T-helper 2 cell treated with Interferon-gamma antibody and Interleukin-4, amounts not matched to agents 5 μg/mL and 100 μg/mL, for 36 hours (primary cell): ENCODE results near the gene SLC16A3.

ENCODE experiments used
- DNase-seq: peaks from one replicate; pipeline ENCODE4 v3.0.0; 2021; ENCODE audit warnings: low spot score
- H3K27ac Mint-ChIP-seq: one replicate; pipeline ENCODE4 v1.8.0; 2021; ENCODE audit warnings: mild to moderate bottlenecking, mixed read lengths
- H3K27me3 Mint-ChIP-seq: one replicate; pipeline ENCODE4 v1.8.0; 2021; ENCODE audit warnings: low read depth, mixed read lengths
- H3K36me3 Mint-ChIP-seq: one replicate; pipeline ENCODE4 v1.8.0; 2021; ENCODE audit warnings: low read depth, mixed read lengths
- H3K4me1 Mint-ChIP-seq: one replicate; pipeline ENCODE4 v1.8.0; 2021; ENCODE audit warnings: low read depth, mixed read lengths
- H3K4me3 Mint-ChIP-seq: one replicate; pipeline ENCODE4 v1.8.0; 2022; ENCODE audit warnings: mild to moderate bottlenecking, moderate library complexity, mixed read lengths
- H3K9me3 Mint-ChIP-seq: one replicate; pipeline ENCODE4 v1.8.0; 2021; ENCODE audit warnings: mixed read lengths

The SLC16A3 gene

GRCh38 chr17:82214012-82214628, 14.7 kb upstream of the SLC16A3 start:
- Mint-ChIP-seq H3K36me3 (no peaks in the 10 kb centered on the region), H3K27me3 (no peaks in the 10 kb centered on the region), H3K9me3 (no peaks in the 10 kb centered on the region), H3K27ac (peak overlapping the region; percentile 44), H3K4me1 (peaks cover 26% of the 10 kb centered on the region), H3K4me3 (peak overlapping the region; percentile 69)
- no peak for DNase-seq

GRCh38 chr17:82215095-82215971, 13.5 kb upstream of the SLC16A3 start:
- no peak overlapping the region for H3K4me3 Mint-ChIP-seq
- H3K27ac Mint-ChIP-seq = peak overlapping the region; percentile 67
- H3K36me3 Mint-ChIP-seq = no peaks in the 10 kb centered on the region
- no peaks in the 10 kb centered on the region for H3K9me3 Mint-ChIP-seq
- no peaks in the 10 kb centered on the region for H3K27me3 Mint-ChIP-seq
- H3K4me1 Mint-ChIP-seq = peaks cover 23% of the 10 kb centered on the region
- DNase-seq = no peak

GRCh38 chr17:82215972-82216300, 12.9 kb upstream of the SLC16A3 start:
- no peaks in the 10 kb centered on the region for H3K9me3 Mint-ChIP-seq
- peak overlapping the region; percentile 67 for H3K27ac Mint-ChIP-seq
- peak overlapping the region; percentile 32 for H3K4me3 Mint-ChIP-seq
- H3K27me3 Mint-ChIP-seq = no peaks in the 10 kb centered on the region
- H3K4me1 Mint-ChIP-seq = peaks cover 23% of the 10 kb centered on the region
- no peak for DNase-seq
- no peaks in the 10 kb centered on the region for H3K36me3 Mint-ChIP-seq

DNA sequence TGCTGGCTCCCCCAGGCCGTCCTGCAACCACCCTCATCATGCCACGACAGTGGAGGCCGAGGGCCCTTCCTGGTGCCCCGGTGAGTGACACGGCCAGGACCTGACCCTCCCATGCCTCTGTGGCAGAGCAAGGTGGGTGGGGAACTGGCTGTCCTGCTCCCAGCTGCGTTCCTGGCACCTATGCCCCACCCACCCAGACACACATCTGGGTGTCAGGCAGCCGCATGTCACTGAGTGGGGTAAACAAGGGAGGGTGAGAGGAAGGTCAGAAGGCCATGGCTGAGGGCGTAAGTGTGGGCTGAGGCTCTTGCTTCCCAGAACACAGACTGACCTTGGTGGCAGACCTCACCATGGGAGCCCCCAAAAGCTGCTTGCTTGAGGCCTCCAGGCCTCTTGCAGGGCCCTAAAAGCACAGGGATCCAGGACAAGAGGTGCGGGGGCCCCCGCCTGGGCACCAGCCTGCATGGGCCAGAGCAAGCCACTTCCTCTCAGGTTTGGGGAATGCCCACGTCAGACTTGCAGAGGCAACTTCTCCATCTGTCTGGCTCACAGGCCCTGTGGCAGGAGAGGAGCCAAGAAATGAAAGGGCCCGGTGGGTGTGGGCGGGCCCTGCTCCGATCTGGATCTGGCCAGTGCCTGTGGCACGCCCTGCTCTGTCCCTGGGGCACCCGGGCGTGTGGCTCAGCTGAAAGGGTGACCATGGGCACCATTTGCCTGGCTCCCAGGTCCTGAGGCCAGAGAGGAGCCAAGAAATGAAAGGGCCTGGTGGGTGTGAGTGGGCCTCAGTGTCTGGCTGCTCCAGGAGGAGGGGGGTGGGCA, 12.3 kb upstream of the SLC16A3 start:
- Mint-ChIP-seq H3K4me1 (peaks cover 20% of the 10 kb centered on the region), H3K4me3 (peak overlapping the region; percentile 32), H3K36me3 (no peaks in the 10 kb centered on the region), H3K27me3 (no peaks in the 10 kb centered on the region), H3K27ac (peak overlapping the region; percentile 67), H3K9me3 (no peaks in the 10 kb centered on the region)
- peak; percentile 66 for DNase-seq

DNA sequence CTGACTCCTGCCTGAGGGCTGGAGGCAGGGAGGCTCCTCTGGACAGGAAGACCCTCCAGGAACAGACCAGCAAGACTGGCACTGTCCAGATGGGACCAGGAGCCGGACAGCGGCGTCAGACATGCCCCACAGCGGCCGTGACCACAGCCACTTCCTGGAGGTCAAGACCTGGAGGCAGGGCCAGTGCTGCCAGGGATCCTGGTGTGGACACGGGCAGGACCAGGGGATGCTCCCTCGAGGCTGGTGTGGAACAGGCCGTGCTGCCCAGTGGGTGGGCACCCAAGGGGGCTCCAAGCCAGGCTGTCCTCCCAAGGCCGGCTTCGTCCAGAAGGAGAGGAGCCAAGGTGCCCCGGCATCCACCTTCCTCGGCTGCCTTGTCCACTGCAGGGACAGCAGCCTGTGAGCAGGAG, 11.7 kb upstream of the SLC16A3 start:
- H3K27ac Mint-ChIP-seq = no peak overlapping the region
- no peaks in the 10 kb centered on the region for H3K9me3 Mint-ChIP-seq
- no peaks in the 10 kb centered on the region for H3K27me3 Mint-ChIP-seq
- H3K36me3 Mint-ChIP-seq = no peaks in the 10 kb centered on the region
- H3K4me1 Mint-ChIP-seq = peaks cover 16% of the 10 kb centered on the region
- no peak for DNase-seq
- no peak overlapping the region for H3K4me3 Mint-ChIP-seq

GRCh38 chr17:82217530-82218204, 11.2 kb upstream of the SLC16A3 start:
- Mint-ChIP-seq H3K4me1 (peaks cover 16% of the 10 kb centered on the region), H3K36me3 (no peaks in the 10 kb centered on the region), H3K9me3 (no peaks in the 10 kb centered on the region), H3K27ac (no peak overlapping the region), H3K27me3 (no peaks in the 10 kb centered on the region), H3K4me3 (no peak overlapping the region)
- DNase-seq = no peak

GRCh38 chr17:82218349-82219075, 10.3 kb upstream of the SLC16A3 start:
- H3K4me1 Mint-ChIP-seq = peaks cover 16% of the 10 kb centered on the region
- H3K9me3 Mint-ChIP-seq = no peaks in the 10 kb centered on the region
- no peaks in the 10 kb centered on the region for H3K27me3 Mint-ChIP-seq
- no peak overlapping the region for H3K4me3 Mint-ChIP-seq
- H3K36me3 Mint-ChIP-seq = no peaks in the 10 kb centered on the region
- H3K27ac Mint-ChIP-seq = no peak overlapping the region
- DNase-seq = no peak

DNA sequence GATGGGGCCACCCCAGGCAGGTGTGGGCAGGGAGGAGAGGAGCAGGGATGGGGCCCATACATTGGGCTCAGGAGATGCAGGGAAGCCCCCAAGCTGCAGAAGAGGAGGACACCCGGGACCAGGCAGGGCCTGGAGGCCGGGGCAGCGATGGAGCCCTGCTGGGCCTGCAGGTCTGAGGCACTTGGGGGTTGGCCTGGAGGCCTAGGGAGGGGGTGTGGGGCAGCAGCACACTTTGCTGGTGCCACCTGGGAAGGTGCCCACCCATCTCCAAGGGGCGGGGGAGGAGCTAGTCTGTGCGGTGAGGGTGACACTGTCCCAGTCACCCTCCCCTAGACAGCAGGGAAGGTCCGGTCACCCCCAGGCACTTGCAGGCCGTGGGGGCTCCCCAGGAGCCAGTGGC, 9.8 kb upstream of the SLC16A3 start:
- DNase-seq = no peak
- no peak overlapping the region for H3K27ac Mint-ChIP-seq
- no peaks in the 10 kb centered on the region for H3K36me3 Mint-ChIP-seq
- no peaks in the 10 kb centered on the region for H3K27me3 Mint-ChIP-seq
- H3K4me3 Mint-ChIP-seq = no peak overlapping the region
- no peaks in the 10 kb centered on the region for H3K9me3 Mint-ChIP-seq
- peaks cover 14% of the 10 kb centered on the region for H3K4me1 Mint-ChIP-seq

DNA sequence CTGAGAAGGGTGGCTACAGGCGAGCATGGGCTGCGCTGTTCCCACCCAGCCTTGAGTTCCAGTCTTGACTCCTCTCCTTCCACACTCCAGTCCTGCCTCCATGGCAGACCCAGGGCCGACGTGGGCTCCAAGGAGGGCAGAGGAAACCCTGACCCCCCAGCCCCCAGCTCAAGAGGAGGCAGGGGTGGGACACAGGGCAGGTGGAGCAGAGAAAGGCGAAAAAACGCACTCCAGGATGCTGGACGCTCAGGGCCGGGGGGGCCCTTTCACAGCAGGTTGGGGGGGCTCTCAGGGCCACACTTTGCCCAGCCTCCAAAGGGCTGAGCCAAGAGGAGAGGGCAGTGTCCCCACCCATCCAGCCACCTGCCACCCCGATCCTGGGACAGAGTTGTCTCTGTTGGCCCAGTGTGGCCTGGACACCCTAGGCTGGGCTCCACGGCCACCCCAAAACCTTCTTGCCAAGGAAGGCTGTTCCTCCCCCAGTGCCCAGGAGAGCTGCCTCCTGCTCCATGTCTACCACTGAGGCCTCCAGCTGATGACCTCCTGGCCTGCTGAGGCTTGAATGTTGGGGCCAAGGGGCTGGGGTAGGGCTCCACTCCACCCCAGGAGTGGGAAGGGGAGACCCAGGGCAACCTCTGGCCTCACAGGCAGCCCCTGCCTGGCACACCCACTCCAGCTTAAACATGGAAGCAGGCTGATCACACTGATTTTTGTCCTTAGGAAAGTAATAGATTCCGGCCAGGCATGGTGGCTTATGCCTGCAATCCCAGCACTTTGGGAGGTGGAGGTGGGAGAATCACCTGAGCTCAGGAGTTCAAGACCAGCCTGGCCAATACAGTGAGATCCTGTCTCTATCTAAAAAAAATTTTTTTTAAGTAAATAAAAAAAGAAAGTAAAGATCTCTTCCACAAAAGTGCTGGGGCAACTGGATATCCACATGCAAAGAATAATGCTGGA, 8.8 kb upstream of the SLC16A3 start:
- Mint-ChIP-seq H3K27me3 (no peaks in the 10 kb centered on the region), H3K4me3 (no peak overlapping the region), H3K4me1 (peaks cover 12% of the 10 kb centered on the region), H3K27ac (no peak overlapping the region), H3K9me3 (no peaks in the 10 kb centered on the region), H3K36me3 (no peaks in the 10 kb centered on the region)
- no peak for DNase-seq

GRCh38 chr17:82221341-82221902, 7.4 kb upstream of the SLC16A3 start:
- H3K27ac Mint-ChIP-seq = no peak overlapping the region
- H3K27me3 Mint-ChIP-seq = no peaks in the 10 kb centered on the region

DNA sequence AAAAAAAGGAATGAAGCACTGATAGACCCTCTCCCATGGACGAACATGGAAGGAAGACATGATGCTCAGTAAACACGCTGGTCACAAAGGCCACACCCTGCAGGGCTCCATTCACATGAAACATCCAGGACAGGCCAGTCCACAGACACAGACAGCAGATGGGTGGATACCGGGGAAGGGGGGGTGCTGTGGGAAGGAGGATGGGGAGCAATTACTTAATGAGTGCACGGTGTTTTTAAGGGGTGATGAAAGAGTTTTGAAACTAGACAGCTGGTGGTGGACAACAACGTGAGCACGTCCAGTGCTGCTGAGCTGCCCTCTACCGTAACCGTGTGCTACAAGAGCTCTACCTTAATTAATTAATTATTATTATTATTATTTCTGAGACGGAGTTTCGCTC, 6.0 kb upstream of the SLC16A3 start:
- Mint-ChIP-seq H3K4me3 (no peak overlapping the region), H3K27ac (no peak overlapping the region)

More at GRCh38 chr17:82221341-82221902, 7.4 kb upstream of the SLC16A3 start:
- H3K9me3 Mint-ChIP-seq = no peaks in the 10 kb centered on the region
- no peaks in the 10 kb centered on the region for H3K36me3 Mint-ChIP-seq
- peaks cover 5% of the 10 kb centered on the region for H3K4me1 Mint-ChIP-seq
- no peak overlapping the region for H3K4me3 Mint-ChIP-seq
- DNase-seq = no peak

GRCh38 chr17:82223517-82223916, 5.3 kb upstream of the SLC16A3 start:
- Mint-ChIP-seq H3K27ac (no peak overlapping the region), H3K9me3 (no peaks in the 10 kb centered on the region), H3K4me3 (no peak overlapping the region), H3K4me1 (peaks cover 5% of the 10 kb centered on the region), H3K27me3 (no peaks in the 10 kb centered on the region), H3K36me3 (no peaks in the 10 kb centered on the region)
- no peak for DNase-seq

More for the DNA sequence above, 6.0 kb upstream of the SLC16A3 start:
- DNase-seq = no peak
- Mint-ChIP-seq H3K4me1 (peaks cover 5% of the 10 kb centered on the region), H3K36me3 (no peaks in the 10 kb centered on the region), H3K27me3 (no peaks in the 10 kb centered on the region), H3K9me3 (no peaks in the 10 kb centered on the region)
